ENCODE measurements around the gene HLA-E. TPM values are rescaled to one million over a fixed set of nuclear protein-coding genes. Genes with fewer than 3 reads are reported as not detected.

Gene HLA-E
- polyA plus RNA-seq, 4 donors: 72.5 to 494 (median 229) TPM

DNA sequence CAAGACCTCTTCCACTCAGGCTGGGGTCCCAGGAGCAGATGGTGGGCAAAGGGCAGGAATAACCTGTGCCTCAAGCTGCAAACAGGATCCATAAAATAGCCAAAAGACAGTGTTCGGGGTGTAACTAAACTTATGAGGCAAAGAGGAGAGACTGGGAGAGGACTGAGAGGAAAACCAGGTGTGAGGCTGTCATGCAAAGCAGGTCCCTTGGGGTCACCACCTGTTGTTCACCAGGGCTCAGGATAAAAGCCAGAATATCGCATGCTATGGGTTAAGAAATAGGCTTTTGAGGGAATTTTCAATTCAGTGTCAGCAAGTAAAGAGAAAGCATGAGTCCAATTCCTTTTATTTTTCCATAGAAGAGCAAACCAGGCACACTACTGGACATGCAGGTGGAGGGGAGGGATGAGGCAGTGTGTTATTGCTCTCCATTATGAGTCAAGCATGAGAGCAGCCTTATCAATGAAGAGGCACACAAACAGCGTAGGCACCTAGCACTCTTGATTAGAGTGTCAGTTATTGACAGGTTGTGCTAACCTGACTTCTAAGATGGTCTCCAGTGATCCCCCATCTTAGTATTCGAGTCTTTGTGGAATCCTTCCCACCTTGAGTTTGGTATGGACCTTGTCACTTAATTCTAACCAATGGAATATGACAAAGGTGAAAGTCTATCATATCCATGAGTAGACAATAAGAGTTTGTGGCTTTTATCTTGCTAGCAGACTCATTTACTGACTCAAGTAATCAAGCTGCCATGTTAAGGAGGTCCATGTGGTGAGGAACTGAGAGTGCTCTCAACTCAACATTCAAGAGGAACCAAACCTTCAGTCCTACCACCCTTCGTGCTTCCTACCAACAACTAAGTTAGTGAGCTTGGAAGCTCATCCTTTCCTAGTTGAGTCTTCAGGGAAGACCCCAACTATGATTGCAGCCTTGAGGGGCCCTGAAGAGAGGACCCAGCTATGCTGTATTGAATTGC lies 18.8 kb downstream of the HLA-E start:
- 69 to 78% (median 73%) methylated on average over 5 of the region's 5 CpGs for WGBS, 3 donors
- FAIRE-seq (no peak), DNase-seq (no peak)
- no peaks in the 10 kb centered on the region for H3K36me3 ChIP-seq (ENCODE audit: control insufficient read depth in 3 of 3, insufficient read depth in 2 of 3, low read depth in 1 of 3, low read length in 3 of 3)
- H3K4me1 ChIP-seq (ENCODE audit: control insufficient read depth in 3 of 3, insufficient read depth in 2 of 3, low read depth in 1 of 3, low read length in 2 of 3): no peaks in the 10 kb centered on the region
- peak overlapping the region in 2 of 3 donors; percentile 62 to 63 for H3K27ac ChIP-seq (ENCODE audit: low read depth in 1 of 3, low read length in 2 of 3)
- no peak overlapping the region for H3K4me3 ChIP-seq (ENCODE audit: low read depth in 1 of 3, low read length in 3 of 3)
- H3K27me3 ChIP-seq (ENCODE audit: control insufficient read depth in 3 of 3, insufficient read depth in 3 of 3, low read length in 3 of 3): no peaks in the 10 kb centered on the region
- H3K9me3 ChIP-seq (ENCODE audit: control insufficient read depth in 2 of 2, insufficient read depth in 1 of 2, low read depth in 1 of 2, low read length in 1 of 2): no peaks in the 10 kb centered on the region

DNA sequence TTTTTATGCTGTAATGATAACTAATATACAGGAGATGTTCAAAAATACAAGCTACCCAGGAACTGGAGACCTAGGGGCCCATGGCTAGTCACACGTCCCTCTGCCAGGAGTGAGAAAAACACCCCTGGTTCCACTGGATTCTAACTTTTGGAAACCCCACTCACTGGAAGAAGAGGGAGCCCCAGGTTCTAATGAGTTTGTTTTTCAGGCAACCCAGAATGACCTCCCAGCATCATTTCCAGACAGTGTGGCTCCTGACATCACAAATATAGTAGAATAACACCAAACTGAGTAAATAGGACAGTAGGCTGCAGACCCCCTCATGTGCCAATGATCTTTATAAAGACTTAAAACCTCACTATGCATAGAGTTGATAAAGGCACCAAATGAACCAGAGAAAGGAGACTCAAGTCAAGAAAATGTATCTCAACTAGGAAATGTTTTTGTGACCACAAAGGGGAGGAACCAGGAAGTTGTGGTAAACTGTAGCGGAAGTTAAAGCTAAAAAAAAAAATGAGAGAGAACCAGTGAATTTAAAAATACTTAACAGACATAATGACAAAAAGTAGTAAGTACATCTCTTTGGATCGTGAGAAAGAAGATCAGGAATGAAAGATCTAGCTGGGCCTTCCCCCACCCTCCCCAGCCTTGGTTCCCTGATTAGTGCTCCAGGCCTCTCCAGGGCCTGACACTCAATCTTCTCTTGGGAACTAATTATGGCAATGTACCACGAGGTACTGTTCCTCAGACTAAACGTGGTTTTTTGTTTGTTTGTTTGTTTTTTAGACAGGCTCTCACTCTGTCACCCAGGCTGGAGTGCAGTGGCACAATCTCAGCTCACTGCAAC lies 19.8 kb downstream of the HLA-E start:
- DNase-seq (peak in 1 of 2 donors; percentile 62), FAIRE-seq (no peak)
- H3K36me3 ChIP-seq (ENCODE audit: control insufficient read depth in 3 of 3, insufficient read depth in 2 of 3, low read depth in 1 of 3, low read length in 3 of 3): no peaks in the 10 kb centered on the region
- peak overlapping the region in 2 of 3 donors; percentile 63 to 75 for H3K27ac ChIP-seq (ENCODE audit: low read depth in 1 of 3, low read length in 2 of 3)
- H3K27me3 ChIP-seq (ENCODE audit: control insufficient read depth in 3 of 3, insufficient read depth in 3 of 3, low read length in 3 of 3): no peaks in the 10 kb centered on the region
- 29 to 54% (median 50%) methylated on average over 5 of the region's 5 CpGs for WGBS, 3 donors
- H3K4me3 ChIP-seq (ENCODE audit: low read depth in 1 of 3, low read length in 3 of 3): no peak overlapping the region
- H3K4me1 ChIP-seq (ENCODE audit: control insufficient read depth in 3 of 3, insufficient read depth in 2 of 3, low read depth in 1 of 3, low read length in 2 of 3): no peaks in the 10 kb centered on the region
- H3K9me3 ChIP-seq (ENCODE audit: control insufficient read depth in 2 of 2, insufficient read depth in 1 of 2, low read depth in 1 of 2, low read length in 1 of 2): no peaks in the 10 kb centered on the region

GRCh38 chr6:30510419-30511168 lies 21.3 kb downstream of the HLA-E start:
- Histone ChIP-seq H3K4me1 (ENCODE audit: control insufficient read depth in 3 of 3, insufficient read depth in 2 of 3, low read depth in 1 of 3, low read length in 2 of 3) (no peaks in the 10 kb centered on the region), H3K27me3 (ENCODE audit: control insufficient read depth in 3 of 3, insufficient read depth in 3 of 3, low read length in 3 of 3) (peaks cover 0 to 3% (median 0%) of the 10 kb centered on the region in 3 donors), H3K27ac (ENCODE audit: low read depth in 1 of 3, low read length in 2 of 3) (no peak overlapping the region), H3K9me3 (ENCODE audit: control insufficient read depth in 2 of 2, insufficient read depth in 1 of 2, low read depth in 1 of 2, low read length in 1 of 2) (no peaks in the 10 kb centered on the region), H3K4me3 (ENCODE audit: low read depth in 1 of 3, low read length in 3 of 3) (no peak overlapping the region), H3K36me3 (ENCODE audit: control insufficient read depth in 3 of 3, insufficient read depth in 2 of 3, low read depth in 1 of 3, low read length in 3 of 3) (no peaks in the 10 kb centered on the region)
- no peak for DNase-seq
- WGBS, 3 donors: 87 to 88% (median 88%) methylated on average over 10 of the region's 10 CpGs
- FAIRE-seq: no peak

DNA sequence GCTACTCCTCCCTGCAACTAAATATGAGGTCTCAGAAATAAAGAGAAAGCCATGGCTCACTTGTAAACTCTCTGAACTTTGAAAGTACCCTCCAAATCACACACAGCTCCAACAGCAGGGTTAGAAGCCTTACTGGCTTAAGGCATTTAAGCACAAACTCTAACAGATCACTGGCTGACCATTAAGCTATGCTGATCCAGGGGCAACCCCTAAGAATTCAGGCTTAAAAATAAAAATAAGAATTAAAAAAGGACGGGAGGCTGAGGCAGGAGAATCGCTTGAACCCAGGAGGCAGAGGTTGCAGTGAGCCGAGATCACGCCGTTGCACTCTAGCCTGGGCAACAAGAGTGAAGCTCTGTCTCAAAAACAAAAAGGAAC lies 21.8 kb downstream of the HLA-E start:
- DNase-seq (no peak), FAIRE-seq (no peak)
- 65 to 94% (median 86%) methylated on average over 5 of the region's 5 CpGs for WGBS, 3 donors
- Histone ChIP-seq H3K9me3 (ENCODE audit: control insufficient read depth in 2 of 2, insufficient read depth in 1 of 2, low read depth in 1 of 2, low read length in 1 of 2) (no peaks in the 10 kb centered on the region), H3K27ac (ENCODE audit: low read depth in 1 of 3, low read length in 2 of 3) (no peak overlapping the region), H3K4me1 (ENCODE audit: control insufficient read depth in 3 of 3, insufficient read depth in 2 of 3, low read depth in 1 of 3, low read length in 2 of 3) (peaks cover 0 to 2% (median 0%) of the 10 kb centered on the region in 3 donors), H3K36me3 (ENCODE audit: control insufficient read depth in 3 of 3, insufficient read depth in 2 of 3, low read depth in 1 of 3, low read length in 3 of 3) (no peaks in the 10 kb centered on the region), H3K27me3 (ENCODE audit: control insufficient read depth in 3 of 3, insufficient read depth in 3 of 3, low read length in 3 of 3) (peaks cover 0 to 3% (median 0%) of the 10 kb centered on the region in 3 donors), H3K4me3 (ENCODE audit: low read depth in 1 of 3, low read length in 3 of 3) (no peak overlapping the region)

DNA sequence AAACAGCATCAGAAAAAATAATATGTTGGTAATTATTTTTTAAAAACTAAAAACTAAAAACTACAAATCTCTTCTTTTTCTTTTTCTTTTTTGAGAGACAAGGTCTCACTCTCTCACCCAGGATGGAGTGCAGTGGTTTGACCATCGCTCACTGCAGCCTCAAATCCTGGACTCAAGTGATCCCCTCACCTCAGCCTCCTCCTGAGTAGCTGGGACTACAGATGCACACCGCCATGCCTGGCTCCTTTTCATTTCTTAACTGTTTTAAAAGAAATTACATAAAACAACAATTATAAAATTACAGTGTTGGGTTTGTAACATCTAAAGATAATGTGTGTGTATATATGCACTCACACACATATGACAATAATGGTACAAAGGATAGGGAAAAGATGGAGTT lies 24.1 kb downstream of the HLA-E start:
- peaks cover 0 to 7% of the 10 kb centered on the region in 2 donors for H3K9me3 ChIP-seq (ENCODE audit: control insufficient read depth in 2 of 2, insufficient read depth in 1 of 2, low read depth in 1 of 2, low read length in 1 of 2)
- H3K4me1 ChIP-seq (ENCODE audit: control insufficient read depth in 3 of 3, insufficient read depth in 2 of 3, low read depth in 1 of 3, low read length in 2 of 3): peaks cover 0 to 5% (median 0%) of the 10 kb centered on the region in 3 donors
- DNase-seq (no peak), FAIRE-seq (no peak)
- no peaks in the 10 kb centered on the region for H3K36me3 ChIP-seq (ENCODE audit: control insufficient read depth in 3 of 3, insufficient read depth in 2 of 3, low read depth in 1 of 3, low read length in 3 of 3)
- WGBS, 3 donors: 87 to 96% (median 92%) methylated on average over 2 of the region's 2 CpGs
- H3K27me3 ChIP-seq (ENCODE audit: control insufficient read depth in 3 of 3, insufficient read depth in 3 of 3, low read length in 3 of 3): peaks cover 0 to 3% (median 0%) of the 10 kb centered on the region in 3 donors
- no peak overlapping the region for H3K27ac ChIP-seq (ENCODE audit: low read depth in 1 of 3, low read length in 2 of 3)
- no peak overlapping the region for H3K4me3 ChIP-seq (ENCODE audit: low read depth in 1 of 3, low read length in 3 of 3)

DNA sequence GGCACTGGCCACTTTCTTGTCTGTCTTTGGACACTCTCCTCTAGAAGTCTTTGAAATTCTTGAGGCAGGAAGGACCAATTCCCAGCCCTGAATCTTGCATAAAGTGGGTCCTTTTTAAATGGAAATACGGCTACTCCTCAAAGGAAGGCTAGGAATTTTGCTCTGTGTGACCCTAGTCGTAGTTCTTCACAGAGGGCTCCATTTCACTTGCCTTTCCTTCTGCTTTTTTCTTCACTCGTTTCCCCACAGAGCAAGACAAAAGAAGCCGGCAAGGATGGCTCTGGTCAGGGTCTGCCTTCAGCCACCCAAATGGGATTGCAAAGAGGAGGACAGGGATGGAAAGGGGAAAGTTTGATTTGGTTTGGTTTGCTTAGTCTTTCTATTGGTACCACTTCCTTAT lies 25.8 kb downstream of the HLA-E start:
- peaks cover 0 to 3% (median 0%) of the 10 kb centered on the region in 3 donors for H3K27me3 ChIP-seq (ENCODE audit: control insufficient read depth in 3 of 3, insufficient read depth in 3 of 3, low read length in 3 of 3)
- no peaks in the 10 kb centered on the region for H3K36me3 ChIP-seq (ENCODE audit: control insufficient read depth in 3 of 3, insufficient read depth in 2 of 3, low read depth in 1 of 3, low read length in 3 of 3)
- FAIRE-seq (no peak), DNase-seq (no peak)
- H3K4me3 ChIP-seq (ENCODE audit: low read depth in 1 of 3, low read length in 3 of 3): no peak overlapping the region
- 56 to 85% (median 76%) methylated on average over 4 of the region's 4 CpGs for WGBS, 3 donors
- peaks cover 0 to 13% of the 10 kb centered on the region in 2 donors for H3K9me3 ChIP-seq (ENCODE audit: control insufficient read depth in 2 of 2, insufficient read depth in 1 of 2, low read depth in 1 of 2, low read length in 1 of 2)
- H3K27ac ChIP-seq (ENCODE audit: low read depth in 1 of 3, low read length in 2 of 3): peak overlapping the region in 1 of 3 donors; percentile 95
- H3K4me1 ChIP-seq (ENCODE audit: control insufficient read depth in 3 of 3, insufficient read depth in 2 of 3, low read depth in 1 of 3, low read length in 2 of 3): peaks cover 0 to 5% (median 0%) of the 10 kb centered on the region in 3 donors

DNA sequence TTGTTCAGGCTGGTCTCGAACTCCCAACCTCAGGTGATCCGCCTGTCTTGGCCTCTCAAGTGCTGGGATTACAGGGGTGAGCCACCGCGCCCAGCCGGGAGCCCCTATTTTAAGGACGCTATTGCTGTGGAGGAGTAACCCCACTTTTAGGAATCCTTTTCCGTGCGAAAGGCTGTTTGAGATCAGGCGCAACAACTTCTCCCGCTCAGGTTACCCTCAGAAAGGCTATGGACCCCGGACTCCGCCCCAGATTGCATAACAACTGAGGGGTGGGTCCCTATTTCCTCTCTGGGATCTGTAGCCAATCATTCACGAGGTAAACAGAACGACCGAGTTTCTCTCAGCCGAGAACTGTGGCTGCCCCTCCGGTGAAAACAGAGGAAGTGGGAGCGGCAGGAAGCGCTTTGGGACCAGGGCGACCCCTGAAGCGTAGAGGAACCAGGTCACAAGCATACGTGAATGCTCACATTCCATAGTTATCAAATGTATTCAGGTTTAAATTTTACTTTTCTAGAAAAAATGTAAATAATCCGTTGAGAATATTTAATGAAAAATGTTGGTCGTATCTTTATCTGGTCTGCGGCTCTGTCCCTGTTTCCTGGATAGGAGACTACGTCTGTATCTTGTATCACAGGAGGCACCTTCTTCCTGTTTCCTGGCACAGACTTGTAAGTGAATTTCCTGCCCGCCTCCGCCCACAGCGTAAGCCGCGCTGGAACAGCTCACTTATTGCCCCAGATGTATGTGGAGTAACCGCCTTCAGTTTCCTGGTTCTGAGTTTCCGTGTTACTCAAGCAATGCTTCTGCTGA lies 26.8 kb downstream of the HLA-E start:
- 0 to 2% (median 2%) methylated on average over 33 of the region's 33 CpGs for WGBS, 3 donors
- DNase-seq (peak; percentile 95 to 96), FAIRE-seq (no peak)
- Histone ChIP-seq H3K4me1 (ENCODE audit: control insufficient read depth in 3 of 3, insufficient read depth in 2 of 3, low read depth in 1 of 3, low read length in 2 of 3) (peaks cover 0 to 5% (median 0%) of the 10 kb centered on the region in 3 donors), H3K9me3 (ENCODE audit: control insufficient read depth in 2 of 2, insufficient read depth in 1 of 2, low read depth in 1 of 2, low read length in 1 of 2) (peaks cover 0 to 22% of the 10 kb centered on the region in 2 donors), H3K27ac (ENCODE audit: low read depth in 1 of 3, low read length in 2 of 3) (peak overlapping the region; percentile 88 to 95 (median 91)), H3K36me3 (ENCODE audit: control insufficient read depth in 3 of 3, insufficient read depth in 2 of 3, low read depth in 1 of 3, low read length in 3 of 3) (no peaks in the 10 kb centered on the region), H3K27me3 (ENCODE audit: control insufficient read depth in 3 of 3, insufficient read depth in 3 of 3, low read length in 3 of 3) (peaks cover 0 to 3% (median 0%) of the 10 kb centered on the region in 3 donors), H3K4me3 (ENCODE audit: low read depth in 1 of 3, low read length in 3 of 3) (peak overlapping the region in 2 of 3 donors; percentile 46 to 50)

All from small intestine (tissue), 7 donors.